Measurements from ENCODE around the gene CRELD2. TPM values are rescaled to one million over a fixed set of nuclear protein-coding genes. Genes with fewer than 3 reads are reported as not detected.

The CRELD2 gene
- total RNA-seq, 4 donors from 2014 or later: 8.9 to 15.0 (median 13.0) TPM

DNA sequence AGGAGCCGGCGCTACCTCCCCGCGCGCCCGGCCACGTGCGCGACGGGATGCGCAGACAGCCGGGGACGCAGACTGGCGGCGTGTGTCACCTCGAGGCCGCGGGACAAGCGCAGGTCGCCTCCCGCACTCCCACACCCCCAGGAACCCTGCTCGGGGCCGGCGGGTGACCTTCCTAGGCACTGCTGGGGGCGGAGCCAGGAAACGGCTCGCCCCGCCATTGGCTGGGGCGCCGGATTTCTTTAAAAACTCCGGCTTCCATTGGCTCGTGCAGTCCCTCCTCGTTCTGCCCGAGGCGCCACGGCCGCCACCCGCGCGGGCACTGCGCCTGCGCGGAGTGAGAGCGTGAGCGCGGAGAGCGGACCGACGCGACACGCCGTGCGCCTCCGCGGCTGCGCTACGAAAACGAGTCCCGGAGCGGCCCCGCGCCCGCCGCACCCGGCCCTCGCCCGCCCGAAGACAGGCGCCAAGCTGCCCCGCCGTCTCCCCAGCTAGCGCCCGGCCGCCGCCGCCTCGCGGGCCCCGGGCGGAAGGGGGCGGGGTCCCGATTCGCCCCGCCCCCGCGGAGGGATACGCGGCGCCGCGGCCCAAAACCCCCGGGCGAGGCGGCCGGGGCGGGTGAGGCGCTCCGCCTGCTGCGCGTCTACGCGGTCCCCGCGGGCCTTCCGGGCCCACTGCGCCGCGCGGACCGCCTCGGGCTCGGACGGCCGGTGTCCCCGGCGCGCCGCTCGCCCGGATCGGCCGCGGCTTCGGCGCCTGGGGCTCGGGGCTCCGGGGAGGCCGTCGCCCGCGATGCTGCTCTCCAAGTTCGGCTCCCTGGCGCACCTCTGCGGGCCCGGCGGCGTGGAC is 41.9 kb downstream of the CRELD2 start, which contains the start of gene PIM3:
PIM3 (plus strand) TSS at position 614 of the 846 bp plus-strand sequence; CDS start at position 790, 176 bp downstream.
- intact Hi-C loops (cut with DNase I; ENCODE audit: low total_unique reads) (loop anchor here (1.0 kb wide), 2 partner anchors 24 to 42 kb away; partner anchors contain the start of genes ALG12 and CRELD2), in situ Hi-C loops (cut with MboI; ENCODE audit: low sequenced_read_pairs in 4 of 4) (no loop called here)
- peaks cover 35 to 43% of the 10 kb centered on the region in 2 donors for H3K4me1 ChIP-seq
- H3K9me3 ChIP-seq: no peaks in the 10 kb centered on the region
- ATAC-seq (peak; percentile 56 to 64), DNase-seq (peak; percentile 93 to 97)
- TF ChIP-seq POLR2A (IDR thresholded peaks at IDR 0.05): peak; percentile 94 to 96
- TF ChIP-seq, protein P1, sequence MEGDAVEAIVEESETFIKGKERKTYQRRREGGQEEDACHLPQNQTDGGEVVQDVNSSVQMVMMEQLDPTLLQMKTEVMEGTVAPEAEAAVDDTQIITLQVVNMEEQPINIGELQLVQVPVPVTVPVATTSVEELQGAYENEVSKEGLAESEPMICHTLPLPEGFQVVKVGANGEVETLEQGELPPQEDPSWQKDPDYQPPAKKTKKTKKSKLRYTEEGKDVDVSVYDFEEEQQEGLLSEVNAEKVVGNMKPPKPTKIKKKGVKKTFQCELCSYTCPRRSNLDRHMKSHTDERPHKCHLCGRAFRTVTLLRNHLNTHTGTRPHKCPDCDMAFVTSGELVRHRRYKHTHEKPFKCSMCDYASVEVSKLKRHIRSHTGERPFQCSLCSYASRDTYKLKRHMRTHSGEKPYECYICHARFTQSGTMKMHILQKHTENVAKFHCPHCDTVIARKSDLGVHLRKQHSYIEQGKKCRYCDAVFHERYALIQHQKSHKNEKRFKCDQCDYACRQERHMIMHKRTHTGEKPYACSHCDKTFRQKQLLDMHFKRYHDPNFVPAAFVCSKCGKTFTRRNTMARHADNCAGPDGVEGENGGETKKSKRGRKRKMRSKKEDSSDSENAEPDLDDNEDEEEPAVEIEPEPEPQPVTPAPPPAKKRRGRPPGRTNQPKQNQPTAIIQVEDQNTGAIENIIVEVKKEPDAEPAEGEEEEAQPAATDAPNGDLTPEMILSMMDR (IDR thresholded peaks at IDR 0.05 in 4 of 5, conservative IDR thresholded peaks at IDR 0.05 in 1 of 5): peak in 1 of 5 experiments; percentile 14
- peak within 1 kb of the TSS; percentile 90 to 99 (median 97) for H3K27ac ChIP-seq
- H3K27me3 ChIP-seq: no peaks in the 10 kb centered on the region
- peak within 1 kb of the TSS; percentile 83 to 98 (median 88) for H3K4me3 ChIP-seq
- H3K36me3 ChIP-seq: peaks cover 2 to 24% of the 10 kb centered on the region in 2 donors

DNA sequence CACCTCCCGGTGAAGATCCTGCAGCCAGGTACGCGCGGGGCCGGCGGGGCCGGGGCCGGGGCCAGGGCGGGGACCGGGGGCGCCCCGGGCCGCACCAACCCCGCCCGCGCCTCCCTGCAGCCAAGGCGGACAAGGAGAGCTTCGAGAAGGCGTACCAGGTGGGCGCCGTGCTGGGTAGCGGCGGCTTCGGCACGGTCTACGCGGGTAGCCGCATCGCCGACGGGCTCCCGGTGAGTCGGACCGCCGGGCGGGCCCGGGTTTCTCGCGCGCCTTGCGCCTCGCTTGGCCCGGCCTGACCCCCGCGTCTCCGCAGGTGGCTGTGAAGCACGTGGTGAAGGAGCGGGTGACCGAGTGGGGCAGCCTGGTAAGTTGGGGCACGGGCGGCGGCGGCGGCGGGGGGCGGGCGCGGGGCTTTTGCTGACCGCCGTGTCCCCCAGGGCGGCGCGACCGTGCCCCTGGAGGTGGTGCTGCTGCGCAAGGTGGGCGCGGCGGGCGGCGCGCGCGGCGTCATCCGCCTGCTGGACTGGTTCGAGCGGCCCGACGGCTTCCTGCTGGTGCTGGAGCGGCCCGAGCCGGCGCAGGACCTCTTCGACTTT is 42.7 kb downstream of the CRELD2 start:
- ATAC-seq (peak; percentile 1 to 8), DNase-seq (peak; percentile 51 to 65)
- TF ChIP-seq POLR2A (IDR thresholded peaks at IDR 0.05): no peak
- TF ChIP-seq, protein P1 (IDR thresholded peaks at IDR 0.05 in 4 of 5, conservative IDR thresholded peaks at IDR 0.05 in 1 of 5): no peak
- Histone ChIP-seq H3K9me3 (no peaks in the 10 kb centered on the region), H3K4me1 (peaks cover 40 to 45% of the 10 kb centered on the region in 2 donors), H3K4me3 (peak overlapping the region; percentile 83 to 98 (median 88)), H3K27ac (peak overlapping the region; percentile 90 to 99 (median 95)), H3K27me3 (no peaks in the 10 kb centered on the region), H3K36me3 (peaks cover 2 to 24% of the 10 kb centered on the region in 2 donors)
- intact Hi-C loops (cut with DNase I; ENCODE audit: low total_unique reads) (no loop called here), in situ Hi-C loops (cut with MboI; ENCODE audit: low sequenced_read_pairs in 4 of 4) (no loop called here)

DNA sequence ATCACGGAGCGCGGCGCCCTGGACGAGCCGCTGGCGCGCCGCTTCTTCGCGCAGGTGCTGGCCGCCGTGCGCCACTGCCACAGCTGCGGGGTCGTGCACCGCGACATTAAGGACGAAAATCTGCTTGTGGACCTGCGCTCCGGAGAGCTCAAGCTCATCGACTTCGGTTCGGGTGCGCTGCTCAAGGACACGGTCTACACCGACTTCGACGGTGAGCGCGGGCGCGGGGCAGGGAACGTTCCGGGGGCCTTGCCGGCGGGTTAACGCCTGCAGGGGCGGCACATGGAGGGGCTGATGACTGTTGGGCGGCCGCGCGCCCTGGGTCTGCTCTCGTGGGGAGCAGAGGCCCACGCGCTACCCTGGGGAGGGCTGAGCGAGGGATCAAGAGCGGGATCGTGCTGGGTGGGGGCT is 43.2 kb downstream of the CRELD2 start:
- Histone ChIP-seq H3K36me3 (peaks cover 2 to 24% of the 10 kb centered on the region in 2 donors), H3K9me3 (no peaks in the 10 kb centered on the region), H3K27ac (peak overlapping the region; percentile 90 to 99 (median 95)), H3K4me1 (peaks cover 45% of the 10 kb centered on the region in 2 donors), H3K4me3 (peak overlapping the region; percentile 83 to 98 (median 88)), H3K27me3 (no peaks in the 10 kb centered on the region)
- in situ Hi-C loops (cut with MboI; ENCODE audit: low sequenced_read_pairs in 4 of 4): no loop called here
- no peak for DNase-seq
- no peak for TF ChIP-seq POLR2A (IDR thresholded peaks at IDR 0.05)
- TF ChIP-seq, protein P1 (IDR thresholded peaks at IDR 0.05 in 4 of 5, conservative IDR thresholded peaks at IDR 0.05 in 1 of 5): no peak
- ATAC-seq: no peak
- intact Hi-C loops (cut with DNase I; ENCODE audit: low total_unique reads): loop anchor here (2.0 kb wide), 1 partner anchor 297 kb away; no protein-coding TSS in a partner anchor

DNA sequence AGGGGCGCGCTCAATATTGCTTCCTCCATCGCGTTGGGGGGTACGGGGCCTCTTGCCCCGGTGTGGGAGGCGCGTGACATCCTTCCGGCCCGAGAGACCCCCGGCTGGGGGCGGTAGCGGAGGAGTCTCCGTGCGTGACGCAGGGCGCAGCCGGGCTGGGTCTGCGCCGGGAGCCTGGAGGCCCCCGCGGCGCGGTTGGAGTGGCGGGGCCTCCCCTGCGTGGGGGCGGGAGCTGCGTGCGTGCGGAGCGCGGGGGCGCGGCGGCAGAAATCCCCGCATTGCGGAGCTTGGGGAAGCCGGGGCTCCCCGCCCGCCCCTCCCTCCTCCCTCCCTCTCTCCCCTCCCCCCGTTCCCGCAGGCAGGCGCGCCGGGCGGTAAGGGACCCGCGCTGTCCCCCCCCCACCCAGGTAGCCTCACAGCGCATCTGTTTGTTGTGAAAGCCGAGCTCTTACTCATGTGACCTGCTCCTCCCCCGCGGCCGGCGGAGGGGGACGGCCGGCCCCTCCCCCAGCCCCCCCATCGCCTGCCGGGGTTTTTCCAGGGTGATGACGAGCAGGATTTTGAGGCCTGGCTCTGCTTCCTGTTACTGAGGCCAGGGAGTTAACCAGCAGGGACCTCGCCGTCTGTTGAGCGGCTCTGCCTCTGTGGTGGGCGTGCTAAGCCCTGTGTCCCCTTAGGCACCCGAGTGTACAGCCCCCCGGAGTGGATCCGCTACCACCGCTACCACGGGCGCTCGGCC is 43.7 kb downstream of the CRELD2 start:
- in situ Hi-C loops (cut with MboI; ENCODE audit: low sequenced_read_pairs in 4 of 4): no loop called here

More for the DNA sequence above, 43.7 kb downstream of the CRELD2 start:
- TF ChIP-seq POLR2A (IDR thresholded peaks at IDR 0.05): peak; percentile 90 to 95
- TF ChIP-seq, protein P1 (IDR thresholded peaks at IDR 0.05 in 4 of 5, conservative IDR thresholded peaks at IDR 0.05 in 1 of 5): peak in 1 of 5 experiments; percentile 43
- H3K27me3 ChIP-seq: no peaks in the 10 kb centered on the region
- DNase-seq (peak; percentile 95 to 97), ATAC-seq (peak; percentile 54 to 60)
- H3K4me1 ChIP-seq: peaks cover 49 to 51% of the 10 kb centered on the region in 2 donors
- peaks cover 2 to 24% of the 10 kb centered on the region in 2 donors for H3K36me3 ChIP-seq
- no peaks in the 10 kb centered on the region for H3K9me3 ChIP-seq
- intact Hi-C loops (cut with DNase I; ENCODE audit: low total_unique reads): loop anchor here (2.0 kb wide), 1 partner anchor 297 kb away; no protein-coding TSS in a partner anchor
- H3K4me3 ChIP-seq: peak overlapping the region; percentile 83 to 98 (median 88)
- H3K27ac ChIP-seq: peak overlapping the region; percentile 90 to 99 (median 95)

Measured in gastrocnemius medialis (tissue), 4 donors.